IMR-90 (cell line): ENCODE results near the gene ERG.

ENCODE experiments used
- BHLHE40 ChIP-seq: fragments of 150-350 bp; IDR thresholded peaks from 2 replicates; pipeline ENCODE4 v1.6.1; 2016; ENCODE audit warnings: mild to moderate bottlenecking, low read depth, low read length
- CEBPB ChIP-seq: IDR thresholded peaks from 2 replicates; pipeline ENCODE4 v1.6.1; 2012; ENCODE audit warnings: low read depth, low read length, improper control_type of control experiment
- CTCF ChIP-seq: conservative IDR thresholded peaks from 2 replicates; pipeline ENCODE4 v1.5.1; 2012; ENCODE audit warnings: mild to moderate bottlenecking, low read depth, low read length, improper control_type of control experiment
- ELK1 ChIP-seq: fragments of 150-350 bp; IDR thresholded peaks from 2 replicates; pipeline ENCODE4 v1.6.1; 2016; ENCODE audit warnings: low read depth, mild to moderate bottlenecking, low read length, moderate library complexity, borderline replicate concordance
- MAFK ChIP-seq: IDR thresholded peaks from 2 replicates; pipeline ENCODE4 v1.6.1; 2012; ENCODE audit warnings: low read depth, low read length, improper control_type of control experiment
- MXI1 ChIP-seq: IDR thresholded peaks from 2 replicates; pipeline ENCODE4 v1.6.1; 2012; ENCODE audit warnings: low read depth, mild to moderate bottlenecking, low read length, moderate library complexity, borderline replicate concordance
- POLR2A ChIP-seq: IDR thresholded peaks from 2 replicates; pipeline ENCODE4 v1.6.1; 2012; ENCODE audit warnings: mild to moderate bottlenecking, low read depth, low read length
- RAD21 ChIP-seq: IDR thresholded peaks from 2 replicates; pipeline ENCODE4 v1.6.1; 2012; ENCODE audit warnings: low read length, improper control_type of control experiment
- RCOR1 ChIP-seq: IDR thresholded peaks from 2 replicates; pipeline ENCODE4 v1.6.1; 2012; ENCODE audit warnings: mild to moderate bottlenecking, low read length, improper control_type of control experiment; ENCODE audit not compliant: insufficient replicate concordance
- RFX5 ChIP-seq: IDR thresholded peaks from 2 replicates; pipeline ENCODE4 v1.8.0; 2012; ENCODE audit warnings: low read depth, mild to moderate bottlenecking, low read length, moderate library complexity
- USF2 ChIP-seq: fragments of 150-350 bp; IDR thresholded peaks from 2 replicates; pipeline ENCODE4 v1.6.1; 2017; ENCODE audit warnings: mild to moderate bottlenecking, antibody characterized with exemption, low read length, low read depth

GRCh38 chr21:38486706-38487105 lies 11.6 kb downstream of the ERG start:
- TF ChIP-seq CTCF = no peak
- no peak for TF ChIP-seq RCOR1
- TF ChIP-seq POLR2A = no peak
- no peak for TF ChIP-seq RFX5
- no peak for TF ChIP-seq ELK1
- TF ChIP-seq RAD21 = no peak
- TF ChIP-seq BHLHE40 = no peak
- TF ChIP-seq MAFK = no peak
- no peak for TF ChIP-seq CEBPB
- TF ChIP-seq MXI1 = no peak
- no peak for TF ChIP-seq USF2
